Mucosa of descending colon (tissue), 3 donors: ENCODE results near the gene SLC7A14. TPM values are rescaled to one million over a fixed set of nuclear protein-coding genes. Genes with fewer than 3 reads are reported as not detected.
A peak's percentile ranks its signal among the peaks of the same experiment; 100 is the strongest.

Experiments
- ATAC-seq: fragments of 200-7000 bp; cut with Tn5 transposase; one replicate; pipeline ENCODE4 v1.9.1; 2020; ENCODE audit warnings: mild to moderate bottlenecking, moderate library complexity
- DNase-seq, 3 donors: peaks; one replicate each; pipeline ENCODE4 v3.0.0-alpha.2; 2020
- H3K36me3 ChIP-seq: fragments of 200-600 bp; one replicate; pipeline ENCODE4 v1.8.0; 2021; ENCODE audit warnings: low read depth, mild to moderate bottlenecking
- H3K4me1 ChIP-seq: fragments of 200-600 bp; one replicate; pipeline ENCODE4 v1.8.0; 2021; ENCODE audit warnings: low read depth, mild to moderate bottlenecking
- H3K4me3 ChIP-seq: fragments of 200-600 bp; one replicate; pipeline ENCODE4 v1.8.0; 2021; ENCODE audit warnings: mild to moderate bottlenecking
- H3K9me3 ChIP-seq: fragments of 200-600 bp; one replicate; pipeline ENCODE4 v1.8.0; 2021; ENCODE audit warnings: mild to moderate bottlenecking
- intact Hi-C, 2 donors: fragments of 100-400 bp; cut with DNase I in 1 of 2; cut with micrococcal nuclease in 1 of 2; formaldehyde crosslinking; loops; one replicate each; pipeline versions ENCODE4 v1.11.0 to v1.11.1; 2022; cut with DNase I, micrococcal nuclease
- total RNA-seq, 3 donors: library from RNA; stranded (reverse); fragmentation: NEBNext Ultra II Directional in 2 of 3; extraction: Animal tissue kit (Norgen Biotek cat#: 25700) in 2 of 3; gene quantifications; one replicate each; pipeline versions ENCODE4 v1.2.1 to v1.2.4, GENCODE V29; 2021 to 2023
- TF ChIP-seq, protein P1 (sequence below): fragments of 200-600 bp; IDR thresholded peaks from one replicate; pipeline ENCODE4 v1.8.0; 2022; ENCODE audit warnings: antibody characterized with exemption, mild to moderate bottlenecking
- donor health status: DM: no; HTN: no; CAD: no; lungs with moderate emphysema.
- donor health status: DM: no; HTN: no; CAD: no.
- donor health status: DM: no; HTN: yes; CAD: no.

The SLC7A14 gene
- total RNA-seq, 3 donors from 2014 or later, result 0.26 to 2.9 (median 0.29) TPM

DNA sequence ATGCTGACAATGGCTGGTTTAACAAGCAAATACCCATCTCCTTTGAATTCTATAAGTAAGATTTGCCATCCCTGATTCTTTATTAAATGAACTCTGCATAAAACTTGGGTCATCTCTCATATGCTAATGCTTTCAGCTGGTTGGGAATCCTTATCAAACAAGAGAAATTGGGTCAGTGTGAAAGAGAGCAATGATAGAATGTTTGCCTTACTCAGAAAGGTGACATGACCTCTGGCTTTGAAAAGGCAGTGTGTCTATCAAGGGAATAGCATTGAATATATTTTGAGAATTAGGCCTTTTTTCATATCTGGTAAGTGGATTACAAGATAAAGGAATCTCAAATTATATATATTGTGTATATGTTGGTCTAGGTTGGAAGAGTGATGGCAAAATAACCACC is 8.7 kb upstream of the SLC7A14 start:
- Histone ChIP-seq H3K4me1 (no peaks in the 10 kb centered on the region), H3K4me3 (no peak overlapping the region), H3K9me3 (no peaks in the 10 kb centered on the region), H3K36me3 (no peaks in the 10 kb centered on the region)
- intact Hi-C loops, result no loop called here
- no peak for ATAC-seq
- no peak for DNase-seq
- TF ChIP-seq, protein P1, sequence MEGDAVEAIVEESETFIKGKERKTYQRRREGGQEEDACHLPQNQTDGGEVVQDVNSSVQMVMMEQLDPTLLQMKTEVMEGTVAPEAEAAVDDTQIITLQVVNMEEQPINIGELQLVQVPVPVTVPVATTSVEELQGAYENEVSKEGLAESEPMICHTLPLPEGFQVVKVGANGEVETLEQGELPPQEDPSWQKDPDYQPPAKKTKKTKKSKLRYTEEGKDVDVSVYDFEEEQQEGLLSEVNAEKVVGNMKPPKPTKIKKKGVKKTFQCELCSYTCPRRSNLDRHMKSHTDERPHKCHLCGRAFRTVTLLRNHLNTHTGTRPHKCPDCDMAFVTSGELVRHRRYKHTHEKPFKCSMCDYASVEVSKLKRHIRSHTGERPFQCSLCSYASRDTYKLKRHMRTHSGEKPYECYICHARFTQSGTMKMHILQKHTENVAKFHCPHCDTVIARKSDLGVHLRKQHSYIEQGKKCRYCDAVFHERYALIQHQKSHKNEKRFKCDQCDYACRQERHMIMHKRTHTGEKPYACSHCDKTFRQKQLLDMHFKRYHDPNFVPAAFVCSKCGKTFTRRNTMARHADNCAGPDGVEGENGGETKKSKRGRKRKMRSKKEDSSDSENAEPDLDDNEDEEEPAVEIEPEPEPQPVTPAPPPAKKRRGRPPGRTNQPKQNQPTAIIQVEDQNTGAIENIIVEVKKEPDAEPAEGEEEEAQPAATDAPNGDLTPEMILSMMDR, result no peak

GRCh38 chr3:170593634-170594033 is 7.8 kb upstream of the SLC7A14 start:
- no peak for ATAC-seq
- TF ChIP-seq, protein P1, result no peak
- DNase-seq, result no peak
- no peak overlapping the region for H3K4me3 ChIP-seq
- intact Hi-C loops, result no loop called here
- H3K9me3 ChIP-seq, result no peaks in the 10 kb centered on the region
- H3K4me1 ChIP-seq, result no peaks in the 10 kb centered on the region
- H3K36me3 ChIP-seq, result no peaks in the 10 kb centered on the region

DNA sequence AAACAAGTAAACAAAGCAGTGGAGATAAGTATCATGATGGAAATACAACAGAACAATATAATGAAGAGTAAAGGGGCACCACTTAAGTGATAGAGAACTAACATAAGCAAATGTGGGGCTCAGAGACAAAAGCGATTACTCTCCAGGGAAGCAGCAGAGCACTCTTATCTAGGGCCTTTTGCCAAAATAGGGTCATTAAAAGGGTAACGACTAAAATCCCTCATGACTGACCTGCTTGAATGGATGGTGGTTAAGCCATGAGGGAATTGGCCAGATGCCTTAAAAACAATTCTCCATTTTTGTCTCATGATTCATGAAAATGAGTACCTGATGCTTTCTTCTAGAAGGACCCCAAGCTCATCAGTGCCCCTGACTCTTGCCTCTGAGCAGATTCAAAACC is 3.2 kb upstream of the SLC7A14 start:
- no peak for ATAC-seq
- TF ChIP-seq, protein P1, result no peak
- intact Hi-C loops, result no loop called here
- no peaks in the 10 kb centered on the region for H3K9me3 ChIP-seq
- H3K4me1 ChIP-seq, result no peaks in the 10 kb centered on the region
- H3K36me3 ChIP-seq, result no peaks in the 10 kb centered on the region
- no peak for DNase-seq
- no peak overlapping the region for H3K4me3 ChIP-seq

GRCh38 chr3:170585008-170585936 is 603 bp downstream of the SLC7A14 start:
- intact Hi-C loops, result no loop called here

GRCh38 chr3:170584585-170585007 is 1.3 kb downstream of the SLC7A14 start:
- intact Hi-C loops, result no loop called here
- no peak overlapping the region for H3K4me3 ChIP-seq
- TF ChIP-seq, protein P1, result no peak

More at GRCh38 chr3:170585008-170585936, 603 bp downstream of the SLC7A14 start:
- Histone ChIP-seq H3K4me1 (no peaks in the 10 kb centered on the region), H3K36me3 (no peaks in the 10 kb centered on the region), H3K4me3 (no peak overlapping the region), H3K9me3 (no peaks in the 10 kb centered on the region)
- peak; percentile 13 for ATAC-seq
- TF ChIP-seq, protein P1, result no peak
- DNase-seq, result peak in 1 of 3 donors; percentile 19

More at GRCh38 chr3:170584585-170585007, 1.3 kb downstream of the SLC7A14 start:
- DNase-seq (peak; percentile 55 to 79 (median 67)), ATAC-seq (peak; percentile 71)
- Histone ChIP-seq H3K36me3 (no peaks in the 10 kb centered on the region), H3K9me3 (no peaks in the 10 kb centered on the region), H3K4me1 (no peaks in the 10 kb centered on the region)
